NCI-H2196 (cell line): ENCODE measurements around the gene PIK3IP1.
"Not testable (repeated sequence)": the region's sequence is repeated elsewhere in the genome, so short reads cannot be mapped to it uniquely, and the experiment has no call there.

ENCODE experiments used
- DNase-seq: peaks from one replicate; lab custom pipeline; 2025; ENCODE audit not compliant: unreplicated experiment; lab: John Stamatoyannopoulos, UW

The PIK3IP1 gene

GRCh38 chr22:31253949-31254348, 38.3 kb downstream of the PIK3IP1 start:
- peak; percentile 31 for DNase-seq

- no peak for DNase-seq
These were observed 41.3 kb downstream of the PIK3IP1 start for GRCh38 chr22:31250740-31251600.

DNA sequence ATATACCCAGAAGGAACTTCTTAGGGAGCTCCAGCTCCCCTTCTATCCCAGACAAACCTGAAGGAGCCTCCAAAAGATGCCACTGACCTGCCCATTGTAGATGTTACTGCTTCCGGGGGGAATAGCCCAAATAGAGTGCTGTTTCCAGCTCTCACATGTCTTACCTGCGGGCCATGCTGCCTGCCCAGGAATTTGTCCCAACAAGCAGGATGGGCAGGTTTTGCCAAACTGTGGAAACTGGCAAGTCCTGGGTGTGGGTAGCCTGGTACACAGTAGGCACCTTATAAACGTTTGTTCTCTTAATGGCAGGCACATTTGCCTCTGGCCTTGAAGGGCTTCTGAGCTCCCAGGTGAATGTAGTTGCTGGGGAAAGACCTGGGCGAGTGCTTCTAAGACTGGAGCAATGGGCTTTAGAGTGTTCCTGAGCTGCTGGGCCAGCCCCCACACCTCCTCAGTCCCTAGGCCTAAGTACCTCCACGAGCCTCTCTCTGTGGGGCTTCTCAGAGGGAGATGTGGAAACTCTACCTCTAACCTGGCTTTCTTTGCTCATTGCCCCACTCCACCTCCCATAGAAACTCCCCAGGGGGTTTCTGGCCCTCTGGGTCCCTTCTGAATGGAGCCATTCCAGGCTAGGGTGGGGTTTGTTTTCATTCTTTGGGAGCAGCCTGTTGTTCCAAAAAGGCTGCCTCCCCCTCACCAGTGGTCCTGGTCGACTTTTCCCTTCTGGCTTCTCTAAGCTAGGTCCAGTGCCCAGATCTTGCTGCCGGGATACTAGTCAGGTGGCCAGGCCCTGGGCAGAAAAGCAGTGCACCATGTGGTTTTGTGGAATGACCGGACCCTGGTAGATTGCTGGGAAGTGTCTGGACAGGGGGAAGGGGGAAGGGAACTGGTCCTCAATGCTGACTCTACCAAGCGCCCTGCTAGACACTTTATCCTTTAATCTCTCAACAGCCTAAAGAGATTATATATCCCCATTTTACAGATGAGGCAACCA, 43.0 kb downstream of the PIK3IP1 start:
- DNase-seq = no peak

GRCh38 chr22:31248138-31248745, 44.0 kb downstream of the PIK3IP1 start:
- no peak for DNase-seq

DNA sequence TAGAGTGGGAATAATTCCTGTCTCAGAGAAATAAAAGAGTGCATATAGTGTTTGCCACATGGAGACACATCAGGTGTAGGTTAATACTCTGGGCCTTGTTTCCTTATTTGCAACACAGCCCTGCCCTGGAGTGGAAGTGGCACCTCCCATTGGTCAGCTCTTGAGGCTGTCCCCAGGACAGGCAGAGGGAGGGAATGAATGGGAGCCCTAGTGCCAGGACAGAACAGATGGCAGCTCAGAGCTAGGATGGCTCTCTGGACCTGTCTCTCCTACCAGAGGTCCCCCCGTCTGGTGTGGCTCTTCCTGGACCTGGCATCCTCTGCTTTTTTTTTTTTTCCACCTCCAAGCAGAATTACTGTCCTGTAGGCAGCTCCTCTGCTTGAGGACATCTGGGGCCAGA, 44.6 kb downstream of the PIK3IP1 start:
- no peak for DNase-seq

DNA sequence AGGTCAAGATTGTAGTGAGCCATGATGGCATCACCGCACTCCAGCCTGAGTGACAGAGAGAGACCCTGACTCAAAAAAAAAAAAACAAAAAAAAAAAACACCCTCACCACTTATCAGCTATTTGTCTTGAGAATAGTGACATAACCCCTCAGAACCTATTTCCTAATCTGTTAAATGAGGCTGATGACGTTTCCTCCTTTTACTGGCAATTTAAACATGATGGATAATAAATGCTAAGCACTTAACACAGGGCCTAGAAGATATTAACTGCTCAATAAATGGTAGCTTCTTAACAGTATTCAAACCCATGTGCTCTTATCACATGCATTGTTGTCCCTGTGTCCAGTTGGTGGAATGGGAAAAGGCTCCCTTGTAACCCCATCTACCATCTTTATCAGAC, 45.6 kb downstream of the PIK3IP1 start:
- DNase-seq = no peak

GRCh38 chr22:31245998-31246397, 46.3 kb downstream of the PIK3IP1 start:
- not testable (repeated sequence) for DNase-seq

- DNase-seq = no peak
These were observed 47.3 kb downstream of the PIK3IP1 start for GRCh38 chr22:31244943-31245451.

GRCh38 chr22:31244046-31244942, 48.0 kb downstream of the PIK3IP1 start:
- DNase-seq = no peak

- no peak for DNase-seq
These were observed 48.8 kb downstream of the PIK3IP1 start for GRCh38 chr22:31243339-31244045.

GRCh38 chr22:31241936-31242335, 50.4 kb downstream of the PIK3IP1 start:
- no peak for DNase-seq

DNA sequence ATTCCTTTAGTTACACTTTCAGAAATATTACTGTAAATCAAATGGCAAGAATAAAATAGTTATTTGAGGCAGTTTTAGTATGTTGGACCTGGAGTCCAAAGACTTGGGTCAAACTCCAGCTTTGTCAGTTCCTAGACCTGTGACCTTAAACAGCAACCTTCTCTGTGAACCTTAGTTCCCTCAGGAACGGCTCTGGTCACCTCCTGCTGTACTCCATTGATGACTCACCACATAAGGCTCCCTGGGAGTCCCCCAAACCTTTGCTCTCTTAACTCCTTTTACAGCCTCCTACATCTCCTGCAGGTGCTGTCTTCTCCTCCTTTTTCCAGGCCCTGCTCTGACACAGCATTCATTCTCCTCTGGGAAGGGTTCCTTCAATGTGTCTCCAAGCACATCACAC, 51.1 kb downstream of the PIK3IP1 start:
- no peak for DNase-seq

DNA sequence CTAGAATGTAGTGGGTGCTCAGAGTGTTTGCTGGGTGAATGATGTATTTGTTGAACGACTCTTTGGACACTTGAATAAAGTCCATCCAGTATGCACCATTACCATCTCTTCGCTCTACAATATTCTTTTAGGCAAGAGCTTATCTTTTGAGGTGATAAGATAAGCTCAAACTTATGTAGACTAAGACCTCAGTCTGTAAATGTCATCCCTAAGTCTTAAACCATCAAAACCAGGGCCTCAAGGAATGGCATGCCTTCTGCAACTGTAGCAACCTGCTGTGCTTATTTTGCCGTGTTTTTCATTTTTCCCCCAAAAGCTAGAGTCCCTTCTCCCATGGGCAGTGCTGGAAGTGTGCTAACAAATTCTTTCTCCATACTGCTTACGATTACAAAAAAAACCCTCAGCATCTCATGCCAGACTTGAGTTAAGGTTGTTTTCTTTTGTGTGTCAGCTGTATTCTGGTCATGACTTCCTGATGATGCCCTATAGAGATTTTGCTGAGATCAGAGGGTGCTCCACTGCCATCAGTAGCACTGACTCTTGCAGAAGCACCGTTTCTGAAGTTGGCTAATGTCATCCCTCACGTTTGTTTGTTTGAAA, 52.4 kb downstream of the PIK3IP1 start:
- DNase-seq = no peak

DNA sequence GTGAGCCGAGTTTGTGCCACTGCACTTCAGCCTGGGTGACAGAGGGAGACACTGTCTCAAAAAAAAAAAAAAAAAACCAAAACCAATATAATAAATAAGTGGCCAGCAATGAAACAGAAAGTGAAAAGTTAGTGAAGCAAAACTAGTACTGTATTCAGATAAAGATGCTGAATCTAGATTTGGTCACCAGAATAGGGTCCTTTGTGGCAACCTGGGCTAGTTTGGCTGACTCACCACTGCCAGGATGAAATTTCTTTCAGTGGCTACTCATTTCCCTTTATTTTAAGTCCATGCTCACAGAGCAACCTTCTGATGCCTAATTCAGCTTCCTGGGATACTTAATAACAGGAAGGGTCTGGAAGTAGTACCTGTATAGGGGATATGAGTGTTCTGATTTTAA, 54.2 kb downstream of the PIK3IP1 start:
- DNase-seq = no peak

DNA sequence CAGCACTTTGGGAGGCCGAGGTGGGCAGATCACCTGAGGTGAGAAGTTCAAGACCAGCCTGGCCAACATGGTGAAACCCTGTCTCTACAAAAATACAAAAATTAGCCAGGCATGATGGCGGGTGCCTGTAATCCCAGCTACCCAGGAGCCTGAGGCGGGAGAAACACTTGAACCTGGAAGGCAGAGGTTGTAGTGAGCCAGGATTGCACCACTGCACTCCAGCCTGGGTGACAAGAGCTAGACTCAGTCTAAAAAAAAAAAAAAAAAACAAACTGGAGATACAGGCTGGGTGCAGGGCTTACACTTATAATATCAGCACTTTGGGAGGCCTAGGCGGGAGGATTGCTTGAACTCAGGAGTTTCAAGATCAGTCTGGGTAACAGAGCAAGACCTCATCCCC, 56.2 kb downstream of the PIK3IP1 start:
- not testable (repeated sequence) for DNase-seq

DNA sequence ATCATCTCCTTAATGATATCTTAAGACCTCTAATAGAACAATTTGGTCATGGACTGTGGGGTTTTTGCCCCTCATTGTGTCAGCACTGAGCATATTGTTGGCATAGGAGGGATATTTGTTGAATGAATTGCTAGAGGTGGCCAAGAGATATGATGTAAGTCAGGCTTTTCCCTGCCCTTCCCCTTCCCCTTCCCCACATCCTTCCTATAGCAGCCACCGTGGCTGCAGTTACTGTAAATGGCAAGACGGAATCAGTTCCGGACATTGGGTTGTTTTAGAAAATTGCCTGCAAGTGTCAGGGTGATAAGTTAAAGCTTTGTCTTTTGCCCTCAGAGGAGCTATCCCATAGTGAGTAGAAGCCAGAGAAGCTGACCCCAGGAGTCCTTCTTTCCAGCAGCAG, 57.2 kb downstream of the PIK3IP1 start:
- DNase-seq = no peak

DNA sequence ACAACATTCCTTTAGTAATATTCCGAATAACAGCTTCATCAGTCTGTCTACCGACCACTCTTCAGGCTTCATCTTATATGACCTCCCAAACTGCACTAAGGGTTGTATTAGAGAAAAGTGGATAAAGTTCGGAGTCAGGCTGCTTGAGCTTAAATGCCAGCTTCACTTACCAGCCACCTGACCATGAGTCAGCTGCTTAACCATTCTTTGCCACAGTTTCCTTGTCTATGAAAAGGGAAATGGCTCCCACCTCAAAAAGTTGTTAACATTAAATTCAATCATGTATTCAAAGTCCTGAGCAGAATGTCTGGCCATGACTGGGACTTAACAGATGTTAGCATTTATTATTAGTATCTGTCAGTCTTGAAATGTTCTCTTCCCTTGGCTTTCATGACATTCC, 59.3 kb downstream of the PIK3IP1 start:
- no peak for DNase-seq
